HG02852 (cell line): ENCODE measurements around the gene SLC2A11.
"Not testable (repeated sequence)": the region's sequence is repeated elsewhere in the genome, so short reads cannot be mapped to it uniquely, and the experiment has no call there.

ENCODE experiments used
- ATAC-seq: cut with Tn5 transposase; IDR thresholded peaks from one replicate; pipeline ENCODE4 v1.9.1; 2021; ENCODE audit warnings: mild to moderate bottlenecking, moderate library complexity; ENCODE audit not compliant: unreplicated experiment

SLC2A11 gene

DNA sequence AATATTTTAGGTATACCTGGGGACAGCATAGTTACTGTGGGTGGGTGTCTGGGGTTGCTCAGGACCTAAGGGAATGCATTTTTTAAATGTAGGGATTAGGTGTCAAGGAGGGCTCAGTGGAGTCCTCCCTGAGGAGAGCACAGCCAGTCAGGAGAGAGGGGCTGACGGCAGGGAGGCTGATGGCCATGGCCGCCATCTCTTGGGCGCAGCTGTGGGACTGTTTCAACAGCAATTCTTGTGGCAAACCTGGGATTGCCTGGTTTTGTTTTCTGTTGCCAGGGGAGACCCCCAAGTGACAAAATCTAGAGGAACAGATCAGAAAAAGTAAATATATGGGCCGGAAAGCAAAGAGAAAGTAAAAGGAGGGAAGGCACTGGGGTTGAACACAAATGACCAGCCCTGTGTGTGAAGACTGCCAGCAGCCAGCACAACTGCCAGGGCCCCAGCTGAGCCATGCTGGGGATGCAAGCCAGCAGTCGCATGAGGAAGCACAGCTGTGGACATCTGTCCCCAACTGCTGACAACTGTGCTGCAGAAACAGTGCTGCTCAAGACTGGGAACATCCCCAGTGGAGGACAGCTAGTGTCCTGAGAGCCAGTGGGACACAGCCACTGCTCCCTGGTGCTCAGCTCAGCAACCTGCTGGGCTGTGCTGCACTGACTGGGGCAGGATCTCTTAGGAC, 47.0 kb downstream of the SLC2A11 start:
- no peak for ATAC-seq

DNA sequence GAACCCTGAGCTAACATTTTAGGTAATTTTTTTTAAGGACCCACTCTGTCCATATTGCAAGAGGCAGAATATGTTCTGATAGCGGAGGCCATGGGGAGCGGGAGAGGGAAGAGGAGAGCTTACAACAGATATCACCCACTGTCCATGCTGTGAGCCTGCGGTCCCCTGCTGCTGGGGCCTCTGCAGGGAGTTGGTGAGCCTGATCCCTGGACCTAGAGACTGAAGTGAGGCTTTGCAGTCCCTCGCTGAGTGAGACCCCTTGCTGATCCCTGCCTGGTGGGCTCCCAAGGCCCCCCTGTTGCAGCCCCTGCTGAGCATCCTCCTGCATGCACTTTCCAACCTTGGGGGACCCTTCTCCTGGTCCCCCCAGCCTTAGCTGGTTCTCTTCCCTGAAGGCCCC, 49.0 kb downstream of the SLC2A11 start:
- no peak for ATAC-seq

DNA sequence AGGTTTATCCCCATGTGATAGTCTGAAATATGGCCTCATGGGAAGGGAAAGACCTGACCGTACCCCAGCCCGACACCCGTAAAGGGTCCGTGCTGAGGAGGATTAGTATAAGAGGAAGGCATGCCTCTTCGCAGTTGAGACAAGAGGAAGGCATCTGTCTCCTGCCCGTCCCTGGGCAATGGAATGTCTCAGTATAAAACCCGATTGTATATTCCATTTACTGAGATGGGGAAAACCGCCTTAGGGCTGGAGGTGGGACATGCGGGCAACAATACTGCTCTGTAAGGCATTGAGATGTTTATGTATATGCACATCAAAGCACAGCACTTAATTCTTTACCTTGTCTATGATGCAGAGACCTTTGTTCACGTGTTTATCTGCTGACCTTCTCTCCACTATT, 49.7 kb downstream of the SLC2A11 start:
- not testable (repeated sequence) for ATAC-seq

DNA sequence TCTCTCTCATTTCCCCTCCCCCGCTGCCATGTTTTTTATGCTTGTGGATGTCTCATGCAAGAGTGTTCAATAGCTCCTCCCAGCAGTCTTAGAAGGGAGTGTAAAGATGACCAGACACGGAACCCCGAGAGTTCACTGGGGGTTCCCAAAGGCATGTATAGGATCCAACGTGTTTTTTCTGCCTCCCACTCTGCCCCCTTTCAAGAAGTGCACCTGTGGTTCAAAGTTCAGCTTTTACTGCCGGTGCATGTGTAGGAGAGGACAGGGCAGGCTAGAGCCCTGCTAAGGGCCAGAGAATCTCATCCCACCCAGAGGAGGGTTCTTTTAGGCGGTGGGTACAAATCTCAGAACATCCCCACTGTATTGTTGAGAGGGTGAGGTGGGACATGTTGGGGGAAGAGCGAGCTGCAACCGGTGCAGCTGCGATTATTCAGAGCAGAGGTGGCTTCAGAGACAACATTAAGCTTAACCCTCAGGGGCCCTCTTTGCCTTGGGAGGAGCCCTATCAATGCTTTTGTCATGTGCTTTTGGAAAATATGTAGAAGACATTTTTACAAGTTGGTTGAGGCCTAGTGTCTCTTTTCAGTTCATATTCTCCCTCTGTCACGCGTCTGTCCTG, 51.0 kb downstream of the SLC2A11 start:
- ATAC-seq: no peak

DNA sequence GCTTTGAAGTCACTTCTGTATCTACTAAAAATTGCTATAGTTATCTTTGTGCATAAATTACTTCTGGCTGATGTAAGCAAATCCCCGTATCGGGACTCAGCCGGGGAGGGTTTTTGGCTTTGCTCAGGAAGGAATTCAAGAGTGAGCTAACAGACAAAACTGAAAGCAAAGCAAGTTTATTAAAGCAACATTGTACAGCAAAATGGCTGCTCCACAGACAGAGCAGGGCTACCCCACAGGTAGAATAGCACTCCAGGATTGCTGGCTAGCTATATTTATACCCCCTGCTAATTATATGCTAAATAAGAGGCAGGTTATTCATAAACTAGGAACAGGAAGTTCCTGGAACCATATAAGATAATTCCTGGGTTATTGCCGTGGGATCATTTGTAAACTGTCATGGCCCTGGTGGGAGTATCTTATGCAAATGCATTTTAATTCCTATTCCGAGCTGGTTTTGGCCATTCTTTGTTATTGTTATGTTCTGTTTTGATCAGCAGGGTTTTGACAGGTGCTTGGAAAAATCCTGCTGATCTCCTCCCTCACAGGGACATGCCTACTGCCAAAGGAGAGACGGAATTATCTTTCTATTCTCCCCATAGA, 51.7 kb downstream of the SLC2A11 start:
- ATAC-seq: no peak

DNA sequence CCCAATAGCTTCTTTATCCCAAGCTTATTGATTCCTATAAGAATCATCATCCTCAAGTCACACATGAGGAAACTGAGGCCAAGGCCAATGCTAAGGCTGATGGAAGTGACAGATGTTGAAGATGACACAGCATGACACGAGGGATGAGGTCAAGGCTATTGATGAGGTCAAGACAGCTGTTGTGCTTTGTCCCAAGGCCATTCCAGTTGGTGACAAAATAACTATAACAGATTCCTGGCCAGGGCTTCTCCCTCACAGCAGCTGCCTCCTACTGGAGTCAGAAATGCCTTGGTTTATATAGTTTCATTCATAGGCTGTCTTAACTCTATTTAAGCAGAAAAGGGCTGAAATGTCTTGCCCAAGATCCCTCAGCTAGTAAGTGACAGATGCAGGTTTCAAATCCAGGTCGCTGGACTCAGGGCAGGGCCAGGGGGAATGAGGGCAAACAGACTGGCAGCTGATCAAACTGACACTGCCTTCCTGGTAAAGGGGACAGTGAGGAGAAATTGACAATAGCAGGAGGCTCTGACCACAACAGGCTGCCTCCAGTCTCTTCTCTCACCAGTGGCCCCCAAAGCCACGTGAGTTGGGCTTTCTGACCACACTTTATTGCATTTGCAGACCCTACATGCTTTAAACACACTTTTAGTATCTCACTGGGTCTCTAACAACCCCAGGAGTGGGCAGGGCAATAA, 53.0 kb downstream of the SLC2A11 start:
- no peak for ATAC-seq

DNA sequence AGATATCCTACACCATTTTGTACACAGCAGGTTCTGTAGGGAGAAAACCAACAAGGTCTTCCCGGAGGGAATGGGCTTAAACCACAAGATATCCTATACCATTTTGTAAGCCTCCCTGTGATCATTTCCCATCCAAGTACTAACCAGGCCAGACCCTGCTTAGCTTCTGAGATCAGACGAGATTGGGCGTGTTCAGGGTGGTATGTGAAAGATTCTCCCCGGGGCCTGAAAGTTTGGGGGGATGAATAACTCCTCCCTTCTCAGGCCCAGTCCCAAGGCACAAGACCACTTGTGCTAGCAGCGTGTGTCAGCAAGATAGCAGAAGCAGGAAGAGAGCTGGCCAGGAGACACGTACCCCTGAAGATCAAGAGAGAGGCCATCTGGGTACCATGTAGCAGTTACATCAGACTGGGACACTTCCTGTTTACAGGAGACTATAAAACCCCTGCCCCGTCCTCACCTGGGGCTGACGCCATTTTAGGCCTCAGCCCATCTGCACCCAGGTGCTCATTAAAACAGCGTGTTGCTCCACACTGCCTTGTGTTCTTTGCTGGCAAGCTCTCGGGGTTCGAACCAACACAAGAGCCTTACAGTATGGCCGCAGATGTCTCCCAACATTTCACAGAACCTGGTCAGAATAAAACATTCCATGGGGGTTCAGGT, 53.8 kb downstream of the SLC2A11 start:
- ATAC-seq: no peak

DNA sequence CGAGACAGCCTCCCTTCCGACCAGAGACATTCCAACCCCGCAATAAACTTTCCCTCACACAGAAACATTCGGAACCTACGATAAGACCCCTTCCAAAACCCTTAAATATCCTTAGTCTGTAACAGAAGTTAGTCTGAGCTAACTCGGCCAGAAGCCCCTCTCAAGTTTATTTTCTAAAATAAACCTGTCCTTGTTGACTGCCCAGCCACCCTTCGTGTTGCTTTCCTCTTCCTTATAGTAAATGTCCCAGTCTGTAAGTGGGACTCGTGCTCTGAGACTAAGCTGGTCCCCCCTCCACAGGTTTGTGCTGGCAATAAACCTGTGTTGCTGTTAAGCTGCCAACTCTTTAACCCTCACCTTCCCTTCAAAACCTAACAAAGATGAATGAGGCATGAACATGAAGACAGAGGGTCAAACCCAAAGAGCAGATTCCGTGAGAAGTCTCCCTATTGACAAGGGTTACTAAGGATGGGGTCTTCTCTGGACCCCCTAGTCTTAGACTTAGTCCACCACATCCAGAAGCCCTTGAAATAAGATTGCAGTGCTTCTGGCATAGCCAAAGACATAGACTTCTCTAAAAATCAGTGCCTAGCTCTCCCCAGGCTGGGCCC, 54.7 kb downstream of the SLC2A11 start:
- ATAC-seq: no peak

DNA sequence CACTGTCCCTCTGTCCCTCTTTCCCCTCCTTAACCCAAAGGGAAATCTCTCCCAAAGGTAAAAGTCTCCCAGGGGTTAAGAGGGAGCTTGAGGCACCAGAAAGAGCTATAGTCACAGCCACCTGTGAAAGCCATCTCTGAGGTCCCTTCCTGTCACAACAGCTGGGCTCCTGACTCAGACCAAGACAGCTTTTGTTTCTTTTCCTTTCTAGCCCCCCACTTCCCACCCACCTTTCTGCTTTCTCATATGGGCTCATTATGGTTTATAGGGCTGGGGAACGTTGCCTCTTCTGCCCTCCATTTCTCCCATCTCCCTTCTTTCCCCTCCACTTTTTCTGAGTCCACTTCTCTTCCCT, 55.6 kb downstream of the SLC2A11 start:
- ATAC-seq: peak; percentile 5

DNA sequence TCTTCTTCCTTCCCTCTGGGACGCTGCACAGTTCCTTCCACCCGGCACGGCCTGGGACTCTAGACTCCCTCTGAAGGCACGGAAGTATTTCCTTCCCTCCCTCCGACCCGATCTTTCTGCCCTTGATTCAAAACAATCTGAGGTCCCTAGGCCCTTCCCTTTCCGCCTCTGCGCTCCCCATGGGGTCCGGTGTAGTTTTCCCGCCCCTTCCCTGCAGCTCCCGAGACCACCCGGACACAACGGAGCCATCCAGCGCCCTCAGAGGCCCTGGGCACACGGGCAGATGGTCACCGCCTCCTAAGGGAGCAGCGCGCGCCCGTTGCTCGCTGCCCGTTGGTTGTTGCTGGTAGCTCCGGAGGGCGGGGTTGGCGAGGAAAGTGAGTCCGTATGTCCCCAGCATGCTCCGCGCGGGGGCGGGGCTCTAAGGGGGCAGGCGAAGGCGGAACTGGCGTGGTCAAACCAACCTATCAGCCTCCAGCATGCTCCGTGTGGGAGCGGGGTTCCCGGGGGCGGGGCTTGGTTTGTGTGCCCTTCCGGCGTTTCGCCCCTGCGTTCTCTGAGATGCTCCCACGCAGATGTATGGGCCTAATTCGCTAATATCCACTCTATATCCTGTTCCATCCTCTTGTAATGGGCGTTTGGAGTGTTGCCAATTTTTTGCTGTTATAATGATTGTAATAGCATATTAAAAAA, 56.1 kb downstream of the SLC2A11 start:
- peak; percentile 96 for ATAC-seq

DNA sequence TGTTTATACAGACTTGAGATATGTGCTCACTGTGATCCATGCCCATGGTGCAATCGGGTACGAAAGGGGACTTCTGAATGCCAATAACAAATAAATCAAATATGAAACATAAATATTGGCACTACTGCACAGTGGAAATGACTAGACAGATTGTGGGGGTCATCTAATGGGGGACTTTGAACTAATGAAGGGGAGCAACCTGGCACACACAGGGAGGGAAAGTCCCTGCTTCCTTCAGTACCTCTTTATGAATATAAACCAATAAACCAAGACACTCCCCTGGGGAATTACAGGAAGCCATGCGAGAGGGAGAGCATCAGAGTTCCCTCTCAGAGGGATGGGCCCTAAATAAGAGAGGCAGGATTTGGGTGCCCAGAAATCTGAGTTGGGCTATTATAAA, 57.6 kb downstream of the SLC2A11 start:
- ATAC-seq: no peak

DNA sequence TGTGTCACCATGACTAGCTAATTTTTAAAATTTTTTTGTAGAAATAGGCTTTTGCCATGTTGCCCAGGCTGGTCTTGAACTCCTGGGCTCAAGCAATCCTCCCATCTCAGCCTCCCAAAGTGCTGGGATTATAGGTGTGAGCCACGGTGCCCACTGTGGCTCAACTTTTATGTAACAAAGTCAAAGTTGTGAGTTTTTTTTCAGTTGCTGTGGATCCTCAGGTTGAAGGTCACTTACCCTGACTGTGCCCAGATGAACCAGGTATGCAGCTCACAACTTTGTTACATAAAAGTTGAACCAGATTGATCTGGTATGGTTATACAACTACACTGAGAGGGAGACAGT, 62.6 kb downstream of the SLC2A11 start:
- ATAC-seq: not testable (repeated sequence)

DNA sequence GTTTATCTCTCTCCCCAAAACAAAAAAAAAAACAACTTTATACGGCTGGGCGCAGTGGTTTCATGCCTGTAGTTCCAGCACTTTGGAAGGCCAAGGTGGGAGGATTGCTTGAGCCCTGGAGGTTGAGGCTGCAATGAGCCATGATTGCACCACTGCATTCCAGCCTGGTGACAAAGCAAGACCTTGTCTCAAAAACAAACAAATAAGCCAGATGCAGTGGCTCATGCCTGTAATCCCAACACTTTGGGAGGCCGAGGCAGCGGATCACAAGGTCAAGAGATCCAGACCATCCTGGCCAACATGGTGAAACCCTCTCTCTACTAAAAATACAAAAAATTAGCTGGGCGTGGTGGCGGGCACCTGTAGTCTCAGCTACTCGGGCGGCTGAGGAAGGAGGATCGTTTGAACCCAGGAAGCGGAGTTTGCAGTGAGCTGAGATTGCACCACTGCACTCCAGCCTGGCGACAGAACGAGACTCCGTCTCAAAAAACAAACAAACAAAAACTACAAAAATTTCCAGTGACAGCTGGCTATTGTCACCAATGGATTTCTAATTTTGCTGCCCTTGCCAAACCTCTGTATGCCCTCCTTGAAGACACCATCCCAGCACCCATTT, 64.0 kb downstream of the SLC2A11 start:
- not testable (repeated sequence) for ATAC-seq

DNA sequence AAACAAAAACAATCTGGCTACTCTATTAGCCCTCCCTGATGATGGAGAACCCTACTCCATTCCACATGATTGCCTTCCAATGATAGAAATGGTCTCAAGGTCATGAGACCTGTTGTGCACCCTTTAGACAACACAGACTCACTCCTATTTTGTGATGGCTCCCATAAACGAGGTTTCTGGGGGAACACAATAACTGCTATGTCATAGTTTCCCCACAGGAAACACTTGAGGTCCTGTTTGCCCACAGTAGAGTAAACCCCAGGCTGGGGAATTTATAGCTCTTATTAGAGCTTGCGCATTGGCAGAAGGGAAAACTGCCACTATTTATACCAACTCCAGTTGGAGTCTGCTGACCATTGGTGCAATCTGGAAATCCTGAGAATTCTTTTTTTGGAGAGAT, 65.2 kb downstream of the SLC2A11 start:
- ATAC-seq: no peak

DNA sequence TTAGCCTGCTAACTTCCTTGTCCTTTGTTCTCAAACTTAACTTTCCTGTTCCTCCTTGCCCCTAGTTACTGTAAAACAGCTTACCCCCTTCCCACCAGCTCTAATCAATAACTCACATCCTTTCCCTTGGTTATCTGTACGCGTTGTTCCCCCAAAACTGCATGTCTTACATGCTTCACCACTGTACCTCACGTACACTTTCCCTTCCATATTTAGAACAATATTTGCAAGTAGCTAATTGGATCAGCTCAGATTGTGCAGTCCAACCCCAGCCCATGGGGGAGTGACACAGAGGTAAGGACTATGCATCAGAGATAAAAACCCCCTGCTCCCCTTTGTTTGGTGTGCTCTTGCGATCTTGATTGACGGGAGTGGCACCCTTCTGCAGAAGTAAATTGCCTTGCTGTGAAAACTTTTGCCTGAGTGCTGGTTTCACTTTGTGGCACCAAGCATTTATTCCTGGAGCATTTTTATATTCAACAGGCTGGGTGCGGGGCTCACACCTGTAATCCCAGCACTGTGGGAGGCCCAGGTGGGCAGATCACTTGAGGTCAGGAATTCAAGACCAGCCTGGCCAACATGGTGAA, 67.4 kb downstream of the SLC2A11 start:
- ATAC-seq: no peak

DNA sequence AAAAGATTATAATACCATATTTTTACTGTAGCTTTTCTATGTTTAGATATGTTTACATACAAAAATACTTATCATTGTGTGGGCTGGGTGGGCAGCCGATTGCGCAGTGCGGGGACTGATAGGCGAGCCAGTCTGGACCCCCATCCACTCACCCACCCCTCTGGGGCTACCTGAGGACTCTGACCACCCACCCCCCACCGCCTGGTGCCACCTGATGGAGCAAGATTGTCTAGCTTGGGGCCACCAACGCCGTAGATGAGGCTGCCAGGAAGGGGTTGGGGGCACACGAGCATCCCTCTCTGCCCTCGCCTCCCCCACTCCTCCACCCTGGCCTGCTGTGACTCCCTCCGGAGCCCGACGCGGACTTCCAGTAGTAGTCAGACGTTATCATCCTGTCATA, 68.9 kb downstream of the SLC2A11 start:
- ATAC-seq: no peak
